Tibial nerve (tissue), 4 donors: ENCODE measurements around the gene LRBA.

ENCODE experiments used
- CTCF ChIP-seq, 5 experiments: fragments of 200-600 bp in 3 of 5; fragments of 450-650 bp in 2 of 5; sonication (generic) in 3 of 5; IDR thresholded peaks; one replicate each; pipeline ENCODE4 v1.5.1; 2016 to 2019; ENCODE audit warnings: antibody characterized with exemption in 5 of 5, mild to moderate bottlenecking in 3 of 5, moderate library complexity in 2 of 5
- EP300 ChIP-seq, 2 donors: sonication (generic); formaldehyde crosslinking; IDR thresholded peaks; one replicate each; pipeline ENCODE4 v1.6.1; 2017; ENCODE audit warnings: antibody characterized with exemption in 2 of 2, mild to moderate bottlenecking in 1 of 2
- POLR2A ChIP-seq, 2 donors: fragments of 450-650 bp; IDR thresholded peaks; one replicate each; pipeline ENCODE4 v1.6.1; 2017; ENCODE audit warnings: antibody characterized with exemption in 2 of 2, mild to moderate bottlenecking in 2 of 2, moderate library complexity in 2 of 2

GRCh38 chr4:150525321-150525868 lies 489.7 kb downstream of the LRBA start:
- TF ChIP-seq CTCF (IDR thresholded peaks at IDR 0.05) (no peak), EP300 (IDR thresholded peaks at IDR 0.05) (no peak), POLR2A (IDR thresholded peaks at IDR 0.05) (no peak)
